GM19324 (cell line): ENCODE results near the gene TWSG1.
A peak's percentile ranks its signal among the peaks of the same experiment; 100 is the strongest.

ENCODE experiments used
- ATAC-seq: cut with Tn5 transposase; IDR thresholded peaks from one replicate; pipeline ENCODE4 v1.9.1; 2021; ENCODE audit warnings: mild to moderate bottlenecking, moderate library complexity; ENCODE audit not compliant: unreplicated experiment, low FRiP score

Gene TWSG1

GRCh38 chr18:9334329-9334972 is at the start of gene TWSG1:
Gene TWSG1, plus strand, starts transcription at chr18:9334773. Its CDS starts 2,457 bp downstream, at chr18:9337230.
- peak; percentile 87 for ATAC-seq

- ATAC-seq: no peak
These were observed 49.0 kb upstream of the TWSG1 start for GRCh38 chr18:9285604-9286003.

DNA sequence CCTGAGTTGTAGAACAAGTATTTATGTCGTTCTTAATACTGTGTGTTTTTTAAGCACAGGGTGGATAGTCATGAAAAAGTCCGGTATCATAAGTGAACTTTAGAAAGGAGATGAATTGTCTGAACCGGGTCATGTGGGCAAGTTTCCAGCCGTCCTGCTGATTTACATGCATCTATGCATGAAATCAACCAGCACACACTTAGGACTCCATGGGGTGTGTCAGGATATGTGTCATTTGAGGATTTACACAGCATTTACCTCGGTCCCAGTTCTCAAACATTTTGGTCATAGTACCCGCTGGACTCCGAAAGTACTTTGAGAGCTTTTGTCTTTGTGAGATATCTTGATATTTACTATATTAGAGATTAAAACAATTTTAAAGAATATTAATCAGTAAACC is 47.5 kb upstream of the TWSG1 start:
- no peak for ATAC-seq

DNA sequence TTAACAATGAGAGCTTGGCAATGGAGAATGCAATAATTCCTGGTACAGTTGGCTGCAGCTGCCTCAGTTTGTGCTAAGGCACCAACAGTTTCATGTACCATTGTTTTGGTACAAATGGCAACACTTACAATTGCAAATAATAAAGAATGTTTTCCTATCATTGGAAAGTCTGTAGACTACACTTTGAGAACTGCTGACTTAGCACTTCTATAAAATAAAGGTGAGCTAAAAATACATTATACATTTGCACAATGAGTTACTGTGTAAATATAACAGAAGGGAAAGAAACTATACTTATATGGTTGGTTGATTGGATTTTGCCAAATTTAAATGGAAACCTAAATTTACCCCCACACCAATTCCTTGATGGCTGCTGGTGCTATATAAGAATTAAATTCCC is 44.9 kb upstream of the TWSG1 start:
- no peak for ATAC-seq

DNA sequence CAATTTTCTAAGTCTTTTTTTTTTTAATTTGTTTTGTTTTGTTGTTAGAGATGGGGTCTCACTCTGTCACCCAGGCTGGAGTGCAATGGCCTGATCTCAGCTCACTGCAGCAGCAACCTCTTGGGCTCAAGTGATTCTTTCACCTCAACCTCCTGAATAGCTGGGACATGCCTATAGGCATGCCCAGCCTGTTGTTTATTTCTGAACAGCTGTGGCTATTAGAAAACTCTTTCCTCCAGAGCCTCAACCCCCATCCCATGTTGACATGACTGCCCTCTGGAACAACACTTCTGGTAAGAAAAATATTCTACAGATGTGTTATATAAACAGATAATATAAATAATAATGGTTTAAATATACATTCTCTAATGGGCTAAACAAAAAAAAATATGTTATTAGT is 44.4 kb upstream of the TWSG1 start:
- no peak for ATAC-seq

- ATAC-seq: no peak
These were observed 42.5 kb upstream of the TWSG1 start for GRCh38 chr18:9292047-9292446.

- no peak for ATAC-seq
These were observed 40.6 kb upstream of the TWSG1 start for GRCh38 chr18:9293948-9294347.

DNA sequence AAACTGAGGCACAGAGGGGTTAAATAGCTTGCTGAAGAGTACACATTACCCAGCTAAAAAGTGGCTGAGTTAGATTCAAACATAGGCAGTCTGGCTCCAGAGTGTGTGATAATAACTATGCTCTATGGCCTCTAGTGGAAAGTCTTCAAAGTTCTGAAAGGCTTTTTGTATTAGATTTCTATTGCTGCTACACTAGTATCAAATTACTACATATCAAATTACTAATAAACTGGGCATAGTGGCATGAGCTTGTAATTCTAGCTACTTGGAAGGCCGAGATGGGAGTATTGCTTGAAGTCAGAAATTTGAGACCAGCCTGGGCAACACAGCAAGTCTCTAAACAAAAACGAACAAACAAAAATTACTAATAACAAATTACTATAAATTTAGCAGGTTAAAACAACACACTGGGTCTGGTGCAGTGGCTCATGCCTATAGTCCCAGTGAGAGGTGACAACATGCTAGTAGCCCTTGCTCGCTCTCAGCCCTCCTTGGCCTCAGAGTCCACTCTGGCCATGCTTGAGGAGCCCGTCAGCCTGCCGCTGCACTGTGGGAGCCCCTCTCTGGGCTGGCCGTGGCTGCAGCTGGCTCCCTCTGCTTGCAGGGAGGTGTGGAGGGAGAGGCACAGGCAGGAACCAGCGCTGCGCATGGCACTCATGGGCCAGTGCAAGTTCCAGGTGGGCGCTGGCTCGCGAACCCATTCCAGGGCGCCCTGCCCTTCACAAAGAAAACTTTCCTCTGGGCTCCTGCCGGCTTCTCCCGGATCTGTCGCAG is 38.2 kb upstream of the TWSG1 start:
- ATAC-seq: no peak

GRCh38 chr18:9297007-9297393 is 37.6 kb upstream of the TWSG1 start:
- ATAC-seq: no peak

- ATAC-seq: no peak
These were observed 30.0 kb upstream of the TWSG1 start for GRCh38 chr18:9304388-9305070.

DNA sequence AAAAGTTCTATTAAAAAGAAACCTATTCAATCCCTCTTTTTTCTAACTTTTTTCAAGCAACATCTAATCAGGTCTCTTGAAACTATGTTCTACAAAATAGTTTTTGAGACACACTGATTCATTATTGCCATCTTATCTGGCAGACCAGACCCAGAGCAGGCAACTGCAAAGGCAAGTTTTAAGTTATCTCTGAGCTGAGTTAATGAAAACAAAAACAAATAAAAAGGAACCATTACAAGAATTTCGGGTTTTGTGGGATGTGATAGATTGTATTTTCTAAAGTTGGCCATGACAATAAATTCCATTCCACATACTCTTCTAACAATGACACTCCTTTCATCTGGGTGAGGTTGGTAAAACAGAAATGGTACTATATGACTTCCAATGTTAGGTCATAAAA is 15.2 kb upstream of the TWSG1 start:
- no peak for ATAC-seq

DNA sequence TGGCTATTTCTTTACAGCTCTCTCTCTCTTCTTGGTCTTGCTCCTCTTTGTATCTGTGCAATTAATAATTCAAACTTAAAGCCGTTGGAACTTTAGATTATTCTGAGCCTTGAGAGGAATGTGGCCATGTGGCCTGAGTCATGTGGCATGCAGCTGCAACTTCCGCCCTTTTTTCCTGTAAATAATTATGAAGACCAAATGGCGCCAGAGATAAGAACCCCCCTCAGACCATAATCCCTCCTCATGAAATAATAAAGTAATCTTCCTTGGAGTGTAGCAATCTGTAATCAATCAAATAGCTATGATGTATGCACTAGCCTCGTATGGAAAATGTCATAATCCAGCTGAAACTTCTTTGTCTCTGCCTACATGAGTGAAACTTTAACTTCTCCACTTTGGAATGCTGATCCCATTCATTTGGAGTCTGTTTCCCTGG is 13.5 kb upstream of the TWSG1 start:
- ATAC-seq: no peak

GRCh38 chr18:9321736-9322135 is 12.8 kb upstream of the TWSG1 start:
- ATAC-seq: no peak

DNA sequence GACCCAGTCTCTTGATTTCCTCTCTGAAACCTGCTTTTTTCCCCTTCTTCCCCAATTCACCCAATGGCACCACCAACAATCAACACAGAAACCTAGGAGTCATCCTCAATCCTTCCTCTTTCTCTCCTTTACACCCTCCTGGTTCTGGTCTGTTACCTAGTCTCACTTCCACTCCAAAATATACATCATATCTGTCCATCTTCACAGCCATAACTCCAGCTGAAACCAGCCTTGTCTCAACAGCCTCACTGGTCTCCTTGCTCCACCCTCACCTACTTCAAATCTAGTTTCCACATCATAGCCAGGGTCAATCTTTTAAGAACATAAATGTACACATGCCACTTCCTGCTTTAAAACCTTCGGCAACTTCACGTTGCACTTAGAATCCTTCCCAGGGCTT is 11.8 kb upstream of the TWSG1 start:
- ATAC-seq: no peak

DNA sequence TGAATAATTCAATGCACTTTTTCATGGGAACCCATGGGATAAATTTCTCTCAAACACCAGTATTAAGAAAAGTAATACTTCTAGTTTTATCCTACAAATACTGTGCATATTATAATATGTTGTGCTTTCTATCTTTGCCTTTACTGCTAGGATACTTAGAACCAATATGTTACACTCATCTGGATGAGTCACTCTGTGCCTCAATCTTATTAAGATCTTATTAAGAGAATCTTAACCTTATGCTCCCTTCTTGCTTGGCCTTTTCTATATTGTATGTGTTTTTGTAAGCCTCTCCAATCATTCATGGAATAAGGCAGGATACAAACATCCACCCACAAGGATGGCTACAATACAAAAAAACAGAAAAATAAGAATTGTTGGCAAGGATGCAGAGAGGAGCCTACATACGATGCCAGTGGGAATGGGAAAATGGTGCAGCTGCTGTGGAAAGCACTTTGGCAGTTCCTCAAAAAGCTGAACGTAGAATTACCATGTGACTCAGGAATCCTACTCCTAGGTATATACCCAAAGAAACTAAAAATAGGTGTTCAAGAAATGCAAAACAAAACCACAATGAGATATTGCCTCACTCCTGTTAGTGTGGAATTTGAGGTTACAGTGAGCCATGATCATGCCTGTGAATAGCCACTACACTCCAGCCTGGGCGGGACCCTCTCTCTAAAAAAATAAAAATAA is 10.7 kb upstream of the TWSG1 start:
- no peak for ATAC-seq

DNA sequence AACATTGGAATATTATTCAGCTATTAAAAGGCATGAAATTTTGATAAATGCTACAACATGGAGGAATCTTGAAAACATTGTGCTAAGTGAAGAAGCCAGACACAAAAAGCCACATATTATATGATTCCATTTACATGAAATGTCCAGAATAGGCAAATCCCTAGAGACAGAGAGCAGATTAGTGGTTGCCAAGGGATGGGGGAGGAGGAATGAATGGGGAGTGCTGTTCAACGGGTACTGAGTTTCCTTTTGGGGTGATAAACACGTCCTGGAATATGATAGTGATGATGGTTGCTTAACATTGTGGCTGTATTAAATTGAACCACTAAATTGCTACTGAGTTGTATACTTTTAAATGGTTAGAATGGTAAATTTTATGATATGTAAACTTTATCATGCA is 8.9 kb upstream of the TWSG1 start:
- no peak for ATAC-seq

- ATAC-seq: no peak
These were observed 5.8 kb upstream of the TWSG1 start for GRCh38 chr18:9328776-9329175.

GRCh38 chr18:9329471-9329870 is 5.1 kb upstream of the TWSG1 start:
- ATAC-seq: no peak

DNA sequence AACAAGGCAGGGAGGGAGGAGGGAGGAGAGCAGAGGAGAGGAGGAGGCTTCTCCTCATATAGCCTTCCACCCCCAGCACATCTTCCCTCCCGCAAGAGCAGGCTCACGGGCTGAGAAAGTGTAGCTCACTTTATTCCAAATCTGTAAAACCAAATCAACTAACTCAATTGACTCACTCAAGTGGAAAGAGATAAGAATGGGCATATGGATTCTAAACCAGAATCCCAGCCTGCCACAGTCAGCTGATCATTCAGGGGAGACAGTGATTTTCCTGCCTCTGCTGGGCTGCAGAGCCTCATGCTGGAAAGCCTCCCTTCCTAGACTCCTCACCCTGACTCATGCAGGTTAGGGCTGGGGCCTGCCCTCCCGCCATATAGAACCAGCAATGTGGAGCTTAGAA is 4.2 kb upstream of the TWSG1 start:
- no peak for ATAC-seq

GRCh38 chr18:9333441-9334328 is 888 bp upstream of the TWSG1 start:
- peak; percentile 43 for ATAC-seq
